DOHH2 (cell line): ENCODE measurements around the gene LCN9.

Source experiments
- H3F3A ChIP-seq: fragments of 200-600 bp; sonication (generic), shearing (Covaris generic); 2 replicates; pipeline ENCODE4 v1.6.0; 2016; ENCODE audit warnings: antibody characterized with exemption, mild to moderate bottlenecking; ENCODE audit not compliant: control insufficient read depth, insufficient read depth
- H3K27ac ChIP-seq: fragments of 200-600 bp; sonication (generic); 2 replicates; pipeline ENCODE4 v1.5.1; 2014; ENCODE audit warnings: low read depth, mild to moderate bottlenecking, low read length, moderate library complexity
- H3K27me3 ChIP-seq: fragments of 200-600 bp; sonication (generic); 2 replicates; pipeline ENCODE4 v1.6.1; 2014; ENCODE audit warnings: mild to moderate bottlenecking, low read length, mixed read lengths; ENCODE audit not compliant: control insufficient read depth
- H3K36me3 ChIP-seq: fragments of 200-600 bp; sonication (generic); 2 replicates; pipeline ENCODE4 v1.6.1; 2014; ENCODE audit warnings: mild to moderate bottlenecking, low read length, moderate library complexity, mixed read lengths; ENCODE audit not compliant: control insufficient read depth
- H3K4me1 ChIP-seq: fragments of 200-600 bp; sonication (generic); 2 replicates; pipeline ENCODE4 v1.6.1; 2014; ENCODE audit warnings: mild to moderate bottlenecking, low read length, mixed read lengths; ENCODE audit not compliant: control insufficient read depth
- H3K4me2 ChIP-seq: fragments of 200-600 bp; sonication (generic); 2 replicates; pipeline ENCODE4 v1.6.0; 2014; ENCODE audit warnings: mild to moderate bottlenecking, low read length, moderate library complexity
- H3K4me3 ChIP-seq: fragments of 200-600 bp; sonication (generic); 2 replicates; pipeline ENCODE4 v1.5.1; 2014; ENCODE audit warnings: mild to moderate bottlenecking, low read length, mixed read lengths
- H3K79me2 ChIP-seq: fragments of 200-600 bp; sonication (generic); 2 replicates; pipeline ENCODE4 v1.6.1; 2014; ENCODE audit warnings: mild to moderate bottlenecking, low read length, mixed read lengths; ENCODE audit not compliant: control insufficient read depth
- H3K9me2 ChIP-seq: fragments of 200-600 bp; sonication (generic); replicated peaks from 2 replicates; pipeline ENCODE4 v1.6.1; 2014; ENCODE audit warnings: mild to moderate bottlenecking, low read length, mixed read lengths; ENCODE audit not compliant: control insufficient read depth
- H3K9me3 ChIP-seq: fragments of 200-600 bp; sonication (generic); 2 replicates; pipeline ENCODE4 v1.6.1; 2014; ENCODE audit warnings: antibody characterized with exemption, low read length, mixed read lengths; ENCODE audit not compliant: control insufficient read depth, insufficient read depth
- H4K20me1 ChIP-seq: fragments of 200-600 bp; sonication (generic); 2 replicates; pipeline ENCODE4 v1.6.0; 2014; ENCODE audit warnings: low read depth, mild to moderate bottlenecking, antibody characterized with exemption, low read length, moderate library complexity; ENCODE audit not compliant: control insufficient read depth, insufficient read depth
- EZH2phosphoT487 ChIP-seq: fragments of 200-600 bp; sonication (generic); IDR thresholded peaks from 2 replicates; pipeline ENCODE4 v1.6.1; 2017; ENCODE audit warnings: borderline replicate concordance, mild to moderate bottlenecking, antibody characterized with exemption, low read length, moderate library complexity, mixed read lengths
- TF ChIP-seq, protein P1 (sequence below): fragments of 200-600 bp; sonication (generic); IDR thresholded peaks from one replicate; pipeline ENCODE4 v1.5.1; 2014; ENCODE audit warnings: antibody characterized with exemption, mild to moderate bottlenecking, low read depth, low read length; ENCODE audit not compliant: poor library complexity, severe bottlenecking

The LCN9 gene

DNA sequence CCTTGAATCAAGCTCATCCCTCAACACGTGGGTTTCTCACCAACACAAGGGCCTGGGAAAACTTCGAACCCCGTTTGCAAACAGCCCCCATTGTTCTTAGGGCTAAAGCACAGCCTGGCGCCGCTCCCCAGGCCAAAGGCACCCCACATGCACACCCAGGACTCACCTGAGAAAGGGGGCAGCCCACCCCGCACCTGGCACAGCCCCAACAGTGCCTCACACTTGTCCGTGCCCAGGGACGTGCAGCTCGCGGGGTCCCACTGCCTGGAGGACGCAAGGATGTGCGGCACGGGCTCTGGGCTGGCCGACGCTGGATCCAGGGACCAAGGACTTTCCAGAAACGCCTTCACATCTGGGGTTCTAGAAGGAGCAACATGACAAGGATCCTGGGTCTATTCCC, 33.3 kb downstream of the LCN9 start:
- Histone ChIP-seq H3K27me3 (no peaks in the 10 kb centered on the region), H3K27ac (no peak overlapping the region), H3K36me3 (no peaks in the 10 kb centered on the region), H3K79me2 (no peaks in the 10 kb centered on the region), H3F3A (no peaks in the 10 kb centered on the region), H3K4me1 (no peaks in the 10 kb centered on the region), H4K20me1 (no peaks in the 10 kb centered on the region), H3K9me3 (no peaks in the 10 kb centered on the region), H3K4me2 (no peak overlapping the region), H3K4me3 (no peak overlapping the region), H3K9me2 (no peaks in the 10 kb centered on the region)
- TF ChIP-seq EZH2phosphoT487 = no peak
- TF ChIP-seq, protein P1, sequence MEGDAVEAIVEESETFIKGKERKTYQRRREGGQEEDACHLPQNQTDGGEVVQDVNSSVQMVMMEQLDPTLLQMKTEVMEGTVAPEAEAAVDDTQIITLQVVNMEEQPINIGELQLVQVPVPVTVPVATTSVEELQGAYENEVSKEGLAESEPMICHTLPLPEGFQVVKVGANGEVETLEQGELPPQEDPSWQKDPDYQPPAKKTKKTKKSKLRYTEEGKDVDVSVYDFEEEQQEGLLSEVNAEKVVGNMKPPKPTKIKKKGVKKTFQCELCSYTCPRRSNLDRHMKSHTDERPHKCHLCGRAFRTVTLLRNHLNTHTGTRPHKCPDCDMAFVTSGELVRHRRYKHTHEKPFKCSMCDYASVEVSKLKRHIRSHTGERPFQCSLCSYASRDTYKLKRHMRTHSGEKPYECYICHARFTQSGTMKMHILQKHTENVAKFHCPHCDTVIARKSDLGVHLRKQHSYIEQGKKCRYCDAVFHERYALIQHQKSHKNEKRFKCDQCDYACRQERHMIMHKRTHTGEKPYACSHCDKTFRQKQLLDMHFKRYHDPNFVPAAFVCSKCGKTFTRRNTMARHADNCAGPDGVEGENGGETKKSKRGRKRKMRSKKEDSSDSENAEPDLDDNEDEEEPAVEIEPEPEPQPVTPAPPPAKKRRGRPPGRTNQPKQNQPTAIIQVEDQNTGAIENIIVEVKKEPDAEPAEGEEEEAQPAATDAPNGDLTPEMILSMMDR = no peak

DNA sequence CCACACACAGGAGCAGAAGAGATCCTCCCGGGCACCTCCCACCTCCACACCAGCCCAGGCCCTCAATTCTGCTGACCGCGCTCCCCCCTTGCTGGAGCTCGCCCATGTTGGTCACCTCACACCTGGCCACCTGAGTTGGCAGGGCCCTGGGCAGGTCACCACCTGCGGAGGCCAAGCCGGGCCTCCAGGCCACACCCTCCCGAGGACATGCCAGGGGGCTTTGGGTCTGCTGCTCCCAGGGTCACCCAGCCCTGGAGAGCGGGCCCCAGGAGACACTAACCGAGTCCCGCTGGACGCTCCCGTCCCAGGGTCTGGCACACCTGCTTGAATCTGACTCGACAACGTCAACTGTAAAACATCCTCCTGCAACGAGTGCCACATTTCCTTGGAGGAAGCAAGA, 34.1 kb downstream of the LCN9 start:
- Histone ChIP-seq H3K79me2 (no peaks in the 10 kb centered on the region), H3F3A (no peaks in the 10 kb centered on the region), H3K27me3 (no peaks in the 10 kb centered on the region), H3K9me3 (no peaks in the 10 kb centered on the region), H4K20me1 (no peaks in the 10 kb centered on the region), H3K4me3 (no peak overlapping the region), H3K4me1 (no peaks in the 10 kb centered on the region), H3K36me3 (no peaks in the 10 kb centered on the region), H3K27ac (no peak overlapping the region), H3K9me2 (no peaks in the 10 kb centered on the region), H3K4me2 (no peak overlapping the region)
- no peak for TF ChIP-seq EZH2phosphoT487
- TF ChIP-seq, protein P1 = no peak

DNA sequence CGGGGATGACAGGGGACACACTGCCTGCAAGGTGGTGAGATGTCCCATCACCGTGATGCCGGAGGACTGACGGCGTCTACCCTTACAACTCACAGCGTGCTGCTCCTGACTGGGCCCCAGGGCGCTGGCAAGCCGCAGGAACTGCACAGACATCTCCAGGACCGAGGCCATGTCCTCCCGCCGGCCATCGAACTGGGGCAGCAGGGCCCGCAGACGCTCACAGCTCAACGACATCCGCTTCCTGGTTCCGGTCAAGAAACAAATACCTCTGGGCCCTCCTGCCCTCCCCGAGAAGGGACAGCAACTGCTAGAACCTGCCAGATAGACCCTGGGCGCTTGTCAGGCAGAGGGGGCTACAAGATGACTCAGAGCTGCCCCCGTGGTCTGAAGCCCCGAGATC, 35.1 kb downstream of the LCN9 start:
- no peaks in the 10 kb centered on the region for H3K9me3 ChIP-seq
- H3K9me2 ChIP-seq = no peaks in the 10 kb centered on the region
- H4K20me1 ChIP-seq = no peaks in the 10 kb centered on the region
- H3K27me3 ChIP-seq = no peaks in the 10 kb centered on the region
- no peaks in the 10 kb centered on the region for H3F3A ChIP-seq
- H3K79me2 ChIP-seq = no peaks in the 10 kb centered on the region
- no peak for TF ChIP-seq EZH2phosphoT487
- TF ChIP-seq, protein P1 = no peak
- no peak overlapping the region for H3K4me2 ChIP-seq
- no peak overlapping the region for H3K4me3 ChIP-seq
- no peaks in the 10 kb centered on the region for H3K4me1 ChIP-seq
- H3K36me3 ChIP-seq = no peaks in the 10 kb centered on the region
- H3K27ac ChIP-seq = no peak overlapping the region

DNA sequence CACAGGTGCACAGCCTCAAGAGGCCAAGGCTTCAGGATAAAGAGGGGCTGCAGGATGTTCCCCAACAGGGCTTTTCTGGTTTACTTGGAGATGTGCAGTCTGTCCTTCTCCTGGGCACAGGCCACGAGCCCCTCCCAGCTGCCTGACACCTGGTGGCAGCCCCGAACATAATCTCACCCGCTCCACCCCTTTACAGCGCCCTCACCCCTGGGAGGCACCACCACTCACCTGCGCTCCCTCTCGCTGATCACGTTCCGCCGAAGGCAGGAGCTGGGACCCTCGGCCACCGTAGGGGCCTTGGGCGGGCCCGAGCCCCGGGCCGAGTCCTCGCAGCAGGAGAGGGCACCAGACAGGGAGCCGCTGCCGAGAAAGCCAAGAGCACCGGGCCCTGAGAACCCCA, 35.7 kb downstream of the LCN9 start:
- H3K9me3 ChIP-seq = no peaks in the 10 kb centered on the region
- H3K9me2 ChIP-seq = no peaks in the 10 kb centered on the region
- no peaks in the 10 kb centered on the region for H3F3A ChIP-seq
- H4K20me1 ChIP-seq = no peaks in the 10 kb centered on the region
- no peaks in the 10 kb centered on the region for H3K79me2 ChIP-seq
- no peak overlapping the region for H3K27ac ChIP-seq
- TF ChIP-seq, protein P1 = no peak
- TF ChIP-seq EZH2phosphoT487 = no peak
- no peaks in the 10 kb centered on the region for H3K4me1 ChIP-seq
- no peaks in the 10 kb centered on the region for H3K27me3 ChIP-seq
- no peaks in the 10 kb centered on the region for H3K36me3 ChIP-seq
- no peak overlapping the region for H3K4me3 ChIP-seq
- no peak overlapping the region for H3K4me2 ChIP-seq
